HL-60 (cell line): ENCODE measurements around the gene LMO4.

Source experiments
- POLR2AphosphoS5 ChIP-seq: IDR thresholded peaks from 2 replicates; pipeline ENCODE4 v1.6.1; 2012; ENCODE audit warnings: low read depth
- SPI1 ChIP-seq: IDR thresholded peaks from 2 replicates; pipeline ENCODE4 v1.6.1; 2012; ENCODE audit warnings: low read depth, mild to moderate bottlenecking, borderline replicate concordance
- TF ChIP-seq, protein P1 (sequence below): IDR thresholded peaks from one replicate; pipeline ENCODE4 v1.5.1; 2011; ENCODE audit warnings: low read length, control low read depth, inconsistent platforms; ENCODE audit not compliant: insufficient read depth

DNA sequence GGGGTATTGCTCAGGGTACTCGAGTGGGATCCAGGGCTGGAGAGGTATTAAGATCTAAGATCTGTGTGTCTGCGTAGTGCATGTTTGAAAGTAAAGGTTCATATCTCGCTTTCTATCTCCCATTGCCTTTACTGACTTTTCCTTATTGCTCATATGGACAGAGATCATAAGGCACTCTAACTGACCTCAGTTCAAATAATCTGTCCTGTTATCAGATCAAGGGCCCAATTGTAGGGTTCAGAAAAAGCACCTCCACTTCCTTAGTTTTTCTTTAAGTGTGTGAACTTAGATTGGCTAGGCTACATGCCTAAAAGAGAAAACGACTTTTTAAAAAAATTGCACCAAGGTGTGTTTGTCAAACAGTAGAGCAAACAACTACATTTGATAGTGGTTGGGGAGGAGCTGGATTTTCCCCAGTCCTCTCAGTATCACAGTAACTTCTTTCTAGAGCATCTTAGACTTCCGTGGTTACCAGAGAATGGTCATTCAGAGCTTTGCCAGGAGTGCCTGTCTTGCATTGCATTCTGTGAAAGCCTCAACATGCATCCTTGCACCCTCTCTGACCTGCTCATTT lies 57.6 kb downstream of the LMO4 start:
- no peak for TF ChIP-seq SPI1
- TF ChIP-seq, protein P1, sequence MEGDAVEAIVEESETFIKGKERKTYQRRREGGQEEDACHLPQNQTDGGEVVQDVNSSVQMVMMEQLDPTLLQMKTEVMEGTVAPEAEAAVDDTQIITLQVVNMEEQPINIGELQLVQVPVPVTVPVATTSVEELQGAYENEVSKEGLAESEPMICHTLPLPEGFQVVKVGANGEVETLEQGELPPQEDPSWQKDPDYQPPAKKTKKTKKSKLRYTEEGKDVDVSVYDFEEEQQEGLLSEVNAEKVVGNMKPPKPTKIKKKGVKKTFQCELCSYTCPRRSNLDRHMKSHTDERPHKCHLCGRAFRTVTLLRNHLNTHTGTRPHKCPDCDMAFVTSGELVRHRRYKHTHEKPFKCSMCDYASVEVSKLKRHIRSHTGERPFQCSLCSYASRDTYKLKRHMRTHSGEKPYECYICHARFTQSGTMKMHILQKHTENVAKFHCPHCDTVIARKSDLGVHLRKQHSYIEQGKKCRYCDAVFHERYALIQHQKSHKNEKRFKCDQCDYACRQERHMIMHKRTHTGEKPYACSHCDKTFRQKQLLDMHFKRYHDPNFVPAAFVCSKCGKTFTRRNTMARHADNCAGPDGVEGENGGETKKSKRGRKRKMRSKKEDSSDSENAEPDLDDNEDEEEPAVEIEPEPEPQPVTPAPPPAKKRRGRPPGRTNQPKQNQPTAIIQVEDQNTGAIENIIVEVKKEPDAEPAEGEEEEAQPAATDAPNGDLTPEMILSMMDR = no peak
- TF ChIP-seq POLR2AphosphoS5 = no peak
